ENCODE data around the gene MRPL18. TPM values are rescaled to one million over a fixed set of nuclear protein-coding genes. Genes with fewer than 3 reads are reported as not detected.
"Not testable (repeated sequence)": the region's sequence is repeated elsewhere in the genome, so short reads cannot be mapped to it uniquely, and the experiment has no call there.

MRPL18 gene
- total RNA-seq, 2 experiments from 2014 or later, result 63.6 to 65.8 TPM

- H3K27me3 Mint-ChIP-seq, result no peaks in the 10 kb centered on the region
- CTCF ChIA-PET, result no interaction called here
- POLR2A ChIA-PET, result interaction anchor here (0.6 kb wide), 1 partner anchor 59 kb away, joined by 4 read pairs; no protein-coding TSS in a partner anchor
- peaks cover 3% of the 10 kb centered on the region for H3K4me1 Mint-ChIP-seq
- H3K9me3 Mint-ChIP-seq, result no peaks in the 10 kb centered on the region
- no peak overlapping the region for H3K27ac Mint-ChIP-seq
- H3K4me3 Mint-ChIP-seq, result no peak overlapping the region
- DNase-seq, result no peak
- H3K36me3 Mint-ChIP-seq (ENCODE audit: low read depth), result no peaks in the 10 kb centered on the region
Observed at GRCh38 chr6:159807150-159807858, 17.0 kb downstream of the MRPL18 start.

GRCh38 chr6:159808647-159809046 is 18.4 kb downstream of the MRPL18 start:
- Mint-ChIP-seq H3K27me3 (no peaks in the 10 kb centered on the region), H3K9me3 (no peaks in the 10 kb centered on the region), H3K4me1 (peaks cover 3% of the 10 kb centered on the region), H3K36me3 (ENCODE audit: low read depth) (no peaks in the 10 kb centered on the region), H3K27ac (no peak overlapping the region), H3K4me3 (no peak overlapping the region)
- no peak for DNase-seq
- ChIA-PET CTCF (no interaction called here), POLR2A (interaction anchor here (0.9 kb wide), 1 partner anchor 17 kb away, joined by 3 read pairs; no protein-coding TSS in a partner anchor)

GRCh38 chr6:159809149-159809548 is 18.9 kb downstream of the MRPL18 start:
- Mint-ChIP-seq H3K4me3 (no peak overlapping the region), H3K27ac (no peak overlapping the region), H3K4me1 (peaks cover 3% of the 10 kb centered on the region), H3K36me3 (ENCODE audit: low read depth) (no peaks in the 10 kb centered on the region), H3K9me3 (no peaks in the 10 kb centered on the region), H3K27me3 (no peaks in the 10 kb centered on the region)
- ChIA-PET POLR2A (interaction anchor here (0.9 kb wide), 1 partner anchor 17 kb away, joined by 3 read pairs; no protein-coding TSS in a partner anchor), CTCF (no interaction called here)
- DNase-seq, result no peak

- Mint-ChIP-seq H3K4me1 (peaks cover 3% of the 10 kb centered on the region), H3K36me3 (ENCODE audit: low read depth) (no peaks in the 10 kb centered on the region), H3K27me3 (no peaks in the 10 kb centered on the region), H3K9me3 (no peaks in the 10 kb centered on the region), H3K27ac (no peak overlapping the region), H3K4me3 (no peak overlapping the region)
- ChIA-PET CTCF (no interaction called here), POLR2A (no interaction called here)
- no peak for DNase-seq
Observed at GRCh38 chr6:159813781-159814180, 23.5 kb downstream of the MRPL18 start.

- no peaks in the 10 kb centered on the region for H3K9me3 Mint-ChIP-seq
- POLR2A ChIA-PET, result no interaction called here
Observed at GRCh38 chr6:159815410-159815809, 25.1 kb downstream of the MRPL18 start.

GRCh38 chr6:159816775-159817174 is 26.5 kb downstream of the MRPL18 start:
- H3K27me3 Mint-ChIP-seq; H3K9me3 Mint-ChIP-seq; H3K4me3 Mint-ChIP-seq; CTCF ChIA-PET; H3K36me3 Mint-ChIP-seq (ENCODE audit: low read depth); DNase-seq; H3K27ac Mint-ChIP-seq: not testable (repeated sequence)
- H3K4me1 Mint-ChIP-seq, result peaks cover 16% of the 10 kb centered on the region
- POLR2A ChIA-PET, result interaction anchor here (0.7 kb wide), 1 partner anchor 715 kb away, joined by 3 read pairs; no protein-coding TSS in a partner anchor

More at GRCh38 chr6:159815410-159815809, 25.1 kb downstream of the MRPL18 start:
- DNase-seq, result no peak
- Mint-ChIP-seq H3K27ac (no peak overlapping the region), H3K27me3 (no peaks in the 10 kb centered on the region), H3K36me3 (ENCODE audit: low read depth) (no peaks in the 10 kb centered on the region), H3K4me1 (peaks cover 12% of the 10 kb centered on the region), H3K4me3 (no peak overlapping the region)
- CTCF ChIA-PET, result no interaction called here

GRCh38 chr6:159817951-159818739 is 27.9 kb downstream of the MRPL18 start:
- H3K36me3 Mint-ChIP-seq (ENCODE audit: low read depth), result no peaks in the 10 kb centered on the region
- no peak for DNase-seq
- CTCF ChIA-PET, result no interaction called here
- H3K4me1 Mint-ChIP-seq, result peaks cover 16% of the 10 kb centered on the region
- no peaks in the 10 kb centered on the region for H3K9me3 Mint-ChIP-seq
- H3K27me3 Mint-ChIP-seq, result no peaks in the 10 kb centered on the region
- H3K4me3 Mint-ChIP-seq, result no peak overlapping the region
- H3K27ac Mint-ChIP-seq, result no peak overlapping the region
- POLR2A ChIA-PET, result interaction anchor here (3.2 kb wide), 1 partner anchor 28 kb away, joined by 38 read pairs; the partner anchor contains the start of genes MRPL18 and TCP1

GRCh38 chr6:159819098-159819497 is 28.8 kb downstream of the MRPL18 start:
- Mint-ChIP-seq H3K4me3 (no peak overlapping the region), H3K27me3 (no peaks in the 10 kb centered on the region), H3K27ac (no peak overlapping the region), H3K4me1 (peaks cover 16% of the 10 kb centered on the region), H3K9me3 (no peaks in the 10 kb centered on the region), H3K36me3 (ENCODE audit: low read depth) (no peaks in the 10 kb centered on the region)
- ChIA-PET POLR2A (interaction anchor here (0.8 to 3.2 kb wide), 3 partner anchors 17 to 197 kb away, joined by 3 to 38 read pairs (median 4); partner anchors contain the start of genes MRPL18 and TCP1), CTCF (interaction anchor here (0.9 kb wide), 1 partner anchor 28 kb away, joined by 3 read pairs; no protein-coding TSS in a partner anchor)
- DNase-seq, result no peak

- CTCF ChIA-PET, result interaction anchor here (0.6 to 1.5 kb wide), 8 partner anchors 9 to 320 kb away, joined by 3 to 5 read pairs (median 4); partner anchors contain the start of gene TCP1
- Mint-ChIP-seq H3K4me3 (peak overlapping the region; percentile 31), H3K27me3 (no peaks in the 10 kb centered on the region), H3K27ac (peak overlapping the region; percentile 86), H3K36me3 (ENCODE audit: low read depth) (no peaks in the 10 kb centered on the region), H3K9me3 (no peaks in the 10 kb centered on the region), H3K4me1 (peaks cover 16% of the 10 kb centered on the region)
- POLR2A ChIA-PET, result interaction anchor here (0.8 to 3.2 kb wide), 5 partner anchors 18 to 196 kb away, joined by 3 to 38 read pairs (median 4); partner anchors contain the start of genes MRPL18, TCP1 and WTAP
- DNase-seq, result peak; percentile 54
Observed at GRCh38 chr6:159819932-159820640, 29.8 kb downstream of the MRPL18 start.

GRCh38 chr6:159821122-159821521 is 30.9 kb downstream of the MRPL18 start:
- Mint-ChIP-seq H3K27me3 (no peaks in the 10 kb centered on the region), H3K9me3 (no peaks in the 10 kb centered on the region), H3K4me1 (peaks cover 16% of the 10 kb centered on the region), H3K36me3 (ENCODE audit: low read depth) (no peaks in the 10 kb centered on the region), H3K4me3 (no peak overlapping the region), H3K27ac (no peak overlapping the region)
- DNase-seq, result no peak
- ChIA-PET CTCF (interaction anchor here (0.6 to 1.5 kb wide), 3 partner anchors 31 to 62 kb away, joined by 4 read pairs; partner anchors contain the start of gene TCP1), POLR2A (interaction anchor here (1.2 to 3.2 kb wide), 2 partner anchors 12 to 31 kb away, joined by 3 to 38 read pairs; partner anchors contain the start of genes MRPL18 and TCP1)

GRCh38 chr6:159821726-159822125 is 31.5 kb downstream of the MRPL18 start:
- no peaks in the 10 kb centered on the region for H3K36me3 Mint-ChIP-seq (ENCODE audit: low read depth)
- POLR2A ChIA-PET, result interaction anchor here (1.2 kb wide), 1 partner anchor 12 kb away, joined by 3 read pairs; no protein-coding TSS in a partner anchor
- H3K27me3 Mint-ChIP-seq, result no peaks in the 10 kb centered on the region
- no peaks in the 10 kb centered on the region for H3K9me3 Mint-ChIP-seq
- no peak for DNase-seq
- peaks cover 16% of the 10 kb centered on the region for H3K4me1 Mint-ChIP-seq
- CTCF ChIA-PET, result no interaction called here
- no peak overlapping the region for H3K27ac Mint-ChIP-seq
- H3K4me3 Mint-ChIP-seq, result no peak overlapping the region

GRCh38 chr6:159823953-159824352 is 33.7 kb downstream of the MRPL18 start:
- no peaks in the 10 kb centered on the region for H3K9me3 Mint-ChIP-seq
- ChIA-PET CTCF (no interaction called here), POLR2A (no interaction called here)
- H3K4me1 Mint-ChIP-seq, result peaks cover 16% of the 10 kb centered on the region
- no peak overlapping the region for H3K4me3 Mint-ChIP-seq
- no peak for DNase-seq
- no peak overlapping the region for H3K27ac Mint-ChIP-seq
- no peaks in the 10 kb centered on the region for H3K27me3 Mint-ChIP-seq
- no peaks in the 10 kb centered on the region for H3K36me3 Mint-ChIP-seq (ENCODE audit: low read depth)
